Gastroesophageal sphincter (tissue), 4 donors: ENCODE data around the gene CD79B. TPM values are rescaled to one million over a fixed set of nuclear protein-coding genes. Genes with fewer than 3 reads are reported as not detected.

Source experiments
- ATAC-seq: fragments of 150-250 bp; one replicate; pipeline ENCODE4 v1.9.1; 2016; ENCODE audit warnings: mild to moderate bottlenecking, moderate library complexity
- H3K27ac ChIP-seq, 4 donors: fragments of 200-600 bp; sonication (generic) in 3 of 4; 1 replicate in 3 of 4; 2 replicates in 1 of 4; pipeline ENCODE4 v1.5.1; 2016 to 2019
- H3K27me3 ChIP-seq: fragments of 200-600 bp; sonication (generic); one replicate; pipeline ENCODE4 v1.5.1; 2019
- H3K36me3 ChIP-seq, 2 donors: fragments of 200-600 bp; sonication (generic); one replicate each; pipeline ENCODE4 v1.5.1; 2019; ENCODE audit warnings: control low read depth in 1 of 2
- H3K4me1 ChIP-seq, 3 donors: fragments of 200-600 bp; sonication (generic); 1 replicate in 2 of 3; 2 replicates in 1 of 3; pipeline ENCODE4 v1.5.1; 2016 to 2019; ENCODE audit warnings: control low read depth in 2 of 3
- H3K4me3 ChIP-seq, 2 donors: fragments of 200-600 bp; sonication (generic); one replicate each; pipeline ENCODE4 v1.5.1; 2019; ENCODE audit warnings: mild to moderate bottlenecking in 1 of 2, moderate library complexity in 1 of 2
- H3K9me3 ChIP-seq, 3 donors: fragments of 200-600 bp; sonication (generic); one replicate each; pipeline ENCODE4 v1.5.1; 2017 to 2019; ENCODE audit warnings: control low read depth in 2 of 3
- EP300 ChIP-seq: sonication (generic); formaldehyde crosslinking; IDR thresholded peaks from one replicate; pipeline ENCODE4 v1.6.1; 2017; ENCODE audit warnings: antibody characterized with exemption, mild to moderate bottlenecking
- POLR2A ChIP-seq, 2 donors: fragments of 450-650 bp; IDR thresholded peaks; one replicate each; pipeline ENCODE4 v1.6.1; 2017; ENCODE audit warnings: antibody characterized with exemption in 2 of 2, mild to moderate bottlenecking in 2 of 2, moderate library complexity in 1 of 2
- POLR2AphosphoS5 ChIP-seq: sonication (generic); formaldehyde crosslinking; IDR thresholded peaks from one replicate; pipeline ENCODE4 v1.6.1; 2017; ENCODE audit warnings: antibody characterized with exemption
- WGBS, 2 donors: methylation state at CpG; one replicate each; pipeline ENCODE4 v1.1.5; 2018; ENCODE audit warnings: low coverage in 1 of 2; 5-methylcytosine and 5-hydroxymethylcytosine counted together
- total RNA-seq, 4 donors: library from RNA; depleted of rRNA; stranded (reverse); fragments of >200 nt; gene quantifications; one replicate each; pipeline ENCODE4 v1.1.0, GENCODE V29; 2016
- TF ChIP-seq, protein P1 (sequence below), 4 experiments: fragments of 200-600 bp in 2 of 4; fragments of 450-650 bp in 2 of 4; sonication (generic) in 1 of 4; IDR thresholded peaks; one replicate each; pipeline ENCODE4 v1.5.1; 2017 to 2019; ENCODE audit warnings: antibody characterized with exemption in 4 of 4, mild to moderate bottlenecking in 2 of 4, moderate library complexity in 2 of 4

CD79B gene
- total RNA-seq, 4 donors from 2014 or later = 2.0 to 5.9 (median 3.3) TPM; not detected in 1

DNA sequence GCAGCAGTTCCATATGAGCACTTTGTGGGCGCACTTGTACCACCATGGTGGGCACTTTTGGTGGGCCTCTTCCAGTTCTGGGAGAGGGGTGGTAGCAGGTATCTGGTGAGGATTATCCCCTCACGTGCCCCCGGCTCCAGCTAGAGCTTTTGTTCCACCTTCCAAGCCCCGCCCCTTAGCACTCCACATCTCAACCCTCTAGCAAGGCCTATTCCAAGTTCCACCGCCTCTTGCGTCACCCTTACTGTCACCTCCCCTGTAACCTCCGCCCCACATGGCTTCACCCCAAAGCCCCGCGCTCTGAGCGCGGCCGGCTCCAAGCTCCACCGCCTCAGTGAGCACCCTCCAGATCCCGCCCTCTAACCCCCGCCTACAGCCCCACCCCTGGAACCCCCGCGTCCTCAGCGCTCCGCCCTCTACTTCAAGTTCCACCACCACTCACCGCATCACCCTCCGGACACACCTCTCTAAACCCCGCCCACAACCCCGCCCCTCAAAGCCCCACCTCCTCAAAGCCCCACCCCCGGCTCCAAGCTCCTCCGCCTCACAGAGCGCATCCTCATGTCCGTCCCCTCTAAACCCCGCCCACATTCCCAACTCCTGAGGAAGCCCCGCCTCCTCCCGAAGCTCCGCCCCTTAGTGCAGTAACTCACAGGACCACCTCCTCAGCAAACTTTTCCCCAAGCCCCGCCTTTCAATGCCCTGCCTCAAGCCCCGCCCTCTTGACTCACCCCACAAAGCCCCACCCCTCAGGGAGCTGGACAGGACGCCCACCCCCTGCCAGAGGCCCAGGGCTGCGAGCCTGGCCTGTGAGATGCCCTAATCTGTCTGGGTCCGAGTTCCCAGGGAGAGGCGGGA, 29.5 kb upstream of the CD79B start:
- no peaks in the 10 kb centered on the region for H3K9me3 ChIP-seq
- H3K4me1 ChIP-seq = peaks cover 0 to 25% (median 0%) of the 10 kb centered on the region in 3 donors
- WGBS, 2 donors = 0 to 13% methylated on average over 1 to 12 of the region's 37 CpGs
- H3K36me3 ChIP-seq = no peaks in the 10 kb centered on the region
- peak; percentile 80 for ATAC-seq
- H3K4me3 ChIP-seq = peak overlapping the region in 1 of 2 donors; percentile 30
- TF ChIP-seq EP300 = no peak
- TF ChIP-seq POLR2AphosphoS5 = no peak
- no peak for TF ChIP-seq POLR2A (IDR thresholded peaks at IDR 0.05)
- TF ChIP-seq, protein P1, sequence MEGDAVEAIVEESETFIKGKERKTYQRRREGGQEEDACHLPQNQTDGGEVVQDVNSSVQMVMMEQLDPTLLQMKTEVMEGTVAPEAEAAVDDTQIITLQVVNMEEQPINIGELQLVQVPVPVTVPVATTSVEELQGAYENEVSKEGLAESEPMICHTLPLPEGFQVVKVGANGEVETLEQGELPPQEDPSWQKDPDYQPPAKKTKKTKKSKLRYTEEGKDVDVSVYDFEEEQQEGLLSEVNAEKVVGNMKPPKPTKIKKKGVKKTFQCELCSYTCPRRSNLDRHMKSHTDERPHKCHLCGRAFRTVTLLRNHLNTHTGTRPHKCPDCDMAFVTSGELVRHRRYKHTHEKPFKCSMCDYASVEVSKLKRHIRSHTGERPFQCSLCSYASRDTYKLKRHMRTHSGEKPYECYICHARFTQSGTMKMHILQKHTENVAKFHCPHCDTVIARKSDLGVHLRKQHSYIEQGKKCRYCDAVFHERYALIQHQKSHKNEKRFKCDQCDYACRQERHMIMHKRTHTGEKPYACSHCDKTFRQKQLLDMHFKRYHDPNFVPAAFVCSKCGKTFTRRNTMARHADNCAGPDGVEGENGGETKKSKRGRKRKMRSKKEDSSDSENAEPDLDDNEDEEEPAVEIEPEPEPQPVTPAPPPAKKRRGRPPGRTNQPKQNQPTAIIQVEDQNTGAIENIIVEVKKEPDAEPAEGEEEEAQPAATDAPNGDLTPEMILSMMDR (IDR thresholded peaks at IDR 0.05) = no peak
- peak overlapping the region in 3 of 4 donors; percentile 49 to 72 (median 68) for H3K27ac ChIP-seq
- peaks cover 6% of the 10 kb centered on the region for H3K27me3 ChIP-seq

DNA sequence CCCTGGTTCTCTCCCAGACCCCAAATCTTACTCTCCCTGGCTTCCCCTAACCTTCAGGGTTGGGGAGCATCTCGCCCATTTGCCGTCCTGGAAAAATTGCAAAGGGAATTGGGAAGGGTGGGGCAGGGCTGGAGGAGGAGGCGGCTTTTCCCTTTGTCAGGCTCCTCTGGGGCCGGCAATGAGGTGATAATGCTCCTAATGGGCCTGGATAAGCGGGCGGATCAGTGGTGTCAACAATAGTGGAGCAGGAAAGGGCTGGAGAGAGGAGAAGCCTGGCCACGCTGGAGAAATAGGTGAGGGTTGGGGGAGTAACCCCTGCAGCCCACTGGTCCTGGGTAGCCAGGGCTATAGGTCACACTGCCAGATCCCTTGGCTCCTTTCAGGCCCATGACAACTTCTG, 28.3 kb upstream of the CD79B start:
- TF ChIP-seq EP300 (no peak), POLR2AphosphoS5 (no peak), POLR2A (IDR thresholded peaks at IDR 0.05) (no peak)
- TF ChIP-seq, protein P1 (IDR thresholded peaks at IDR 0.05) = no peak
- ATAC-seq = no peak

DNA sequence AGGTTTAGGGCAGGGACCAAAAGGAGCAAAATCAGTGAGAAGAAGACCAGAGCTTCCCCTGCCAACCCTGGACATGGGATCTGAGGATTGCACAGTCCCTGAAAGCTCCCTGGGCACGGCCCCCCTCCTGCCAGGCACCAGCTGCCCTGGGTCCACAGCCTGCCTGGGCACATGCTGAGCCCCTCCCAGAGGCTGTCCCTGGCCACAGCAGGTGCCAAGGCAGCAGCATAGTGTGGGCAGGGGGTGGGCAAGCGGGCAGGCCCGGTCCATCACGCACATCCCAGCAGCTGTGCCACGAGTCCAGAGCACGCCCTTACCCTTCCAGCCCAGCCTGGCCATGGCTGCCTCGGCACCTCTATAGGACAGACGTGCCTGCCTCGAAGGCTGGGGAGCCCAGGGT, 27.9 kb upstream of the CD79B start:
- no peak for ATAC-seq
- H3K4me1 ChIP-seq = peaks cover 0 to 25% (median 0%) of the 10 kb centered on the region in 3 donors
- no peaks in the 10 kb centered on the region for H3K36me3 ChIP-seq
- no CpG with 5 or more reads among the region's 9 CpGs for WGBS, 2 donors
- H3K27me3 ChIP-seq = peaks cover 6% of the 10 kb centered on the region
- H3K9me3 ChIP-seq = no peaks in the 10 kb centered on the region
- no peak overlapping the region for H3K4me3 ChIP-seq
- TF ChIP-seq EP300 = no peak
- no peak for TF ChIP-seq POLR2AphosphoS5
- no peak for TF ChIP-seq POLR2A (IDR thresholded peaks at IDR 0.05)
- TF ChIP-seq, protein P1 (IDR thresholded peaks at IDR 0.05) = no peak
- peak overlapping the region in 1 of 4 donors; percentile 10 for H3K27ac ChIP-seq

More for the DNA sequence above, 28.3 kb upstream of the CD79B start:
- Histone ChIP-seq H3K27ac (peak overlapping the region in 1 of 4 donors; percentile 10), H3K36me3 (no peaks in the 10 kb centered on the region), H3K4me1 (peaks cover 0 to 25% (median 0%) of the 10 kb centered on the region in 3 donors), H3K9me3 (no peaks in the 10 kb centered on the region), H3K4me3 (no peak overlapping the region), H3K27me3 (peaks cover 6% of the 10 kb centered on the region)
- 40 to 55% methylated on average over 1 to 5 of the region's 7 CpGs for WGBS, 2 donors

DNA sequence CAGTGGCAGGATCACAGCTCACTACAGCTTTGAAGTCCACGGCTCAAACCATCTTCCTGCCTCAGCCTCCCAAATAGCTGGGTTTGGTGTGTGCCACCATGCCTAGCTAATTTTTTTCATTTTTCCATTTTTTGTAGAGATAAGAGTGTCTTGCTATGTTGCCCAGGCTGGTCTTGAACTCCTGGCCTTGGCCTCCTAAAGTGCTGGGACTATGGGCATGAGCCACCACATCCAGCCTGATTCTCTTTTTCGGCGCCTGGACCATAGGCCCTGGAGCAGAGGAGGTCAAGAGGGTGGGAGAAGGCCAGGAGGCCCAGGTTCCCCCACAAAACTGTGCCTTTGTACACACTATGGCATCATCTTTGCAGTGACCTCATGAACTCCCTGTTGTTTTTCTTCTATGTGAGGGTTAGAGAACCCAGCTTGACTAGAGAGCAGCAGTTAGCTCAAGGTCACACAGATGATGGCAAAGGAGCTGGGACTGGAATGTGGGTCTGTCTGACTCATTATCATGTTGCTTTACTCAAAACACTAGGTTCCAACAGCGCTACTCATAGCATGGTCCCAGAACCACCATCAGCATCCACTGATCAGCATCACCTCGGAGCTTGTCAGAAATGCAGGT, 24.3 kb upstream of the CD79B start:
- 91% methylated on average over 5 of the region's 5 CpGs; no CpG with 5 or more reads in 1 of the 2 donors for WGBS, 2 donors
- no peak for TF ChIP-seq EP300
- TF ChIP-seq, protein P1 (IDR thresholded peaks at IDR 0.05) = no peak
- no peak for TF ChIP-seq POLR2AphosphoS5
- no peak for TF ChIP-seq POLR2A (IDR thresholded peaks at IDR 0.05)
- peaks cover 11% of the 10 kb centered on the region for H3K27me3 ChIP-seq
- H3K4me1 ChIP-seq = peaks cover 0 to 10% (median 0%) of the 10 kb centered on the region in 3 donors
- H3K9me3 ChIP-seq = no peaks in the 10 kb centered on the region
- no peak overlapping the region for H3K4me3 ChIP-seq
- no peaks in the 10 kb centered on the region for H3K36me3 ChIP-seq
- no peak for ATAC-seq
- H3K27ac ChIP-seq = no peak overlapping the region
